Keratinocyte (primary cell): ENCODE data around the gene NTSR1. TPM values are rescaled to one million over a fixed set of nuclear protein-coding genes. Genes with fewer than 3 reads are reported as not detected.

Experiments
- DNase-seq: peaks from one replicate; pipeline ENCODE4 v3.0.0-alpha.2; 2011; ENCODE audit warnings: low read depth, missing footprints, low spot score
- FAIRE-seq: peaks from 2 replicates; lab custom pipeline; 2011; peaks lifted over from hg19 to GRCh38; lab: Jason Lieb, UNC
- H2AFZ ChIP-seq: 2 replicates; pipeline ENCODE4 v1.6.0; 2012; ENCODE audit warnings: low read length, control low read depth, inconsistent platforms; ENCODE audit not compliant: control insufficient read depth
- H3K27ac ChIP-seq: 2 replicates; pipeline ENCODE4 v1.5.1; 2011; ENCODE audit warnings: low read length; ENCODE audit not compliant: control insufficient read depth, insufficient read depth
- H3K27me3 ChIP-seq: 3 replicates; pipeline ENCODE4 v1.6.0; 2011; ENCODE audit warnings: low read length; ENCODE audit not compliant: control insufficient read depth, insufficient read depth; ENCODE audit errors: extremely low read depth
- H3K36me3 ChIP-seq, 2 experiments: 2 replicates in 1 of 2; 3 replicates in 1 of 2; pipeline ENCODE4 v1.5.1; 2011; ENCODE audit warnings: low read length in 2 of 2, mild to moderate bottlenecking in 1 of 2; ENCODE audit not compliant: control insufficient read depth in 2 of 2, insufficient read depth in 2 of 2; ENCODE audit errors: extremely low read depth in 1 of 2
- H3K4me1 ChIP-seq: 3 replicates; pipeline ENCODE4 v1.5.1; 2011; ENCODE audit warnings: low read length; ENCODE audit not compliant: control insufficient read depth, insufficient read depth; ENCODE audit errors: extremely low read depth
- H3K4me2 ChIP-seq: 3 replicates; pipeline ENCODE4 v1.6.0; 2011; ENCODE audit warnings: low read depth, low read length; ENCODE audit not compliant: control insufficient read depth, insufficient read depth; ENCODE audit errors: extremely low read depth
- H3K4me3 ChIP-seq, 3 experiments: fragments of 200-600 bp in 1 of 3; sonication (generic) in 1 of 3; 2 replicates in 2 of 3; 3 replicates in 1 of 3; pipeline ENCODE4 v1.5.1; 2011 to 2016; ENCODE audit warnings: low read length in 3 of 3, mild to moderate bottlenecking in 3 of 3, control low read depth in 2 of 3, inconsistent platforms in 1 of 3, low read depth in 1 of 3, mixed read lengths in 1 of 3, mixed run types in 1 of 3, moderate library complexity in 1 of 3; ENCODE audit not compliant: control insufficient read depth in 2 of 3, insufficient read depth in 2 of 3; ENCODE audit errors: extremely low read depth in 1 of 3
- H3K79me2 ChIP-seq: 2 replicates; pipeline ENCODE4 v1.6.0; 2012; ENCODE audit warnings: low read length; ENCODE audit not compliant: control insufficient read depth, insufficient read depth
- H3K9ac ChIP-seq: 3 replicates; pipeline ENCODE4 v1.6.0; 2011; ENCODE audit warnings: low read length; ENCODE audit not compliant: control insufficient read depth, insufficient read depth; ENCODE audit errors: extremely low read depth
- H3K9me1 ChIP-seq: 3 replicates; pipeline ENCODE4 v1.6.0; 2011; ENCODE audit warnings: low read length; ENCODE audit not compliant: control insufficient read depth, insufficient read depth; ENCODE audit errors: extremely low read depth
- H3K9me3 ChIP-seq: 2 replicates; pipeline ENCODE4 v1.5.1; 2012; ENCODE audit warnings: low read depth, low read length; ENCODE audit not compliant: control insufficient read depth
- H4K20me1 ChIP-seq: 3 replicates; pipeline ENCODE4 v1.6.0; 2011; ENCODE audit warnings: low read length; ENCODE audit not compliant: control insufficient read depth, insufficient read depth; ENCODE audit errors: extremely low read depth
- EZH2 ChIP-seq: IDR thresholded peaks from one replicate; pipeline ENCODE4 v1.6.1; 2012; ENCODE audit warnings: inconsistent platforms, mild to moderate bottlenecking, low read length, moderate library complexity
- dilution Hi-C: fragments of 300-500 bp; cut with MboI; formaldehyde crosslinking; loops from one replicate; pipeline ENCODE4 v1.7.0; 2020; ENCODE audit warnings: low sequenced_read_pairs; ENCODE audit not compliant: extremely low pct_ligation_motif_present
- polyA plus RNA-seq, 5 experiments: library from polyadenylated mRNA; depleted of rRNA in 3 of 5; stranded (reverse) in 3 of 5; stranded (forward) in 1 of 5; unstranded in 1 of 5; fragments of >200 nt; gene quantifications; 1 replicate in 1 of 5; 2 replicates in 3 of 5; 3 replicates in 1 of 5; pipeline versions ENCODE4 v1.2.1 to v1.2.3, GENCODE V29; 2011 to 2012; ENCODE audit warnings: missing spikeins in 2 of 5, low read depth in 1 of 5, low replicate concordance in 1 of 5
- TF ChIP-seq, protein P1 (sequence below), 3 experiments: IDR thresholded peaks in 1 of 3; conservative IDR thresholded peaks in 1 of 3; optimal IDR thresholded peaks in 1 of 3; 2 replicates in 2 of 3; 3 replicates in 1 of 3; pipeline versions ENCODE3 to v1.5.1; 2011; ENCODE audit warnings: low read length in 3 of 3, mild to moderate bottlenecking in 3 of 3, moderate library complexity in 2 of 3, control low read depth in 1 of 3, inconsistent platforms in 1 of 3; ENCODE audit not compliant: insufficient read depth in 2 of 3; ENCODE audit errors: extremely low read depth in 1 of 3

The NTSR1 gene
- polyA plus RNA-seq, 1 donor (not counting 4 experiments of a cell fraction or from before 2014, with no cell fraction given): 0.55 TPM

- H3K4me2 ChIP-seq: no peak overlapping the region
- H3K9me1 ChIP-seq: no peaks in the 10 kb centered on the region
- no peak overlapping the region for H3K4me3 ChIP-seq
- no peak overlapping the region for H2AFZ ChIP-seq
- no peaks in the 10 kb centered on the region for H3K79me2 ChIP-seq
- FAIRE-seq (no peak), DNase-seq (no peak)
- H3K27ac ChIP-seq: no peak overlapping the region
- dilution Hi-C loops: no loop called here
- H3K9me3 ChIP-seq: no peaks in the 10 kb centered on the region
- no peaks in the 10 kb centered on the region for H3K36me3 ChIP-seq
- TF ChIP-seq, protein P1, sequence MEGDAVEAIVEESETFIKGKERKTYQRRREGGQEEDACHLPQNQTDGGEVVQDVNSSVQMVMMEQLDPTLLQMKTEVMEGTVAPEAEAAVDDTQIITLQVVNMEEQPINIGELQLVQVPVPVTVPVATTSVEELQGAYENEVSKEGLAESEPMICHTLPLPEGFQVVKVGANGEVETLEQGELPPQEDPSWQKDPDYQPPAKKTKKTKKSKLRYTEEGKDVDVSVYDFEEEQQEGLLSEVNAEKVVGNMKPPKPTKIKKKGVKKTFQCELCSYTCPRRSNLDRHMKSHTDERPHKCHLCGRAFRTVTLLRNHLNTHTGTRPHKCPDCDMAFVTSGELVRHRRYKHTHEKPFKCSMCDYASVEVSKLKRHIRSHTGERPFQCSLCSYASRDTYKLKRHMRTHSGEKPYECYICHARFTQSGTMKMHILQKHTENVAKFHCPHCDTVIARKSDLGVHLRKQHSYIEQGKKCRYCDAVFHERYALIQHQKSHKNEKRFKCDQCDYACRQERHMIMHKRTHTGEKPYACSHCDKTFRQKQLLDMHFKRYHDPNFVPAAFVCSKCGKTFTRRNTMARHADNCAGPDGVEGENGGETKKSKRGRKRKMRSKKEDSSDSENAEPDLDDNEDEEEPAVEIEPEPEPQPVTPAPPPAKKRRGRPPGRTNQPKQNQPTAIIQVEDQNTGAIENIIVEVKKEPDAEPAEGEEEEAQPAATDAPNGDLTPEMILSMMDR (optimal IDR thresholded peaks at IDR 0.05 in 1 of 3, IDR thresholded peaks at IDR 0.05 in 1 of 3, conservative IDR thresholded peaks at IDR 0.05 in 1 of 3; ENCODE audit: extremely low read depth in 1 of 3, insufficient read depth in 2 of 3, low read length in 3 of 3): no peak
- no peak for TF ChIP-seq EZH2
- H3K9ac ChIP-seq: no peak overlapping the region
- H3K4me1 ChIP-seq: no peaks in the 10 kb centered on the region
- H4K20me1 ChIP-seq: no peaks in the 10 kb centered on the region
- peaks cover 26% of the 10 kb centered on the region for H3K27me3 ChIP-seq
These were observed 30.1 kb upstream of the NTSR1 start for GRCh38 chr20:62678553-62678952.

DNA sequence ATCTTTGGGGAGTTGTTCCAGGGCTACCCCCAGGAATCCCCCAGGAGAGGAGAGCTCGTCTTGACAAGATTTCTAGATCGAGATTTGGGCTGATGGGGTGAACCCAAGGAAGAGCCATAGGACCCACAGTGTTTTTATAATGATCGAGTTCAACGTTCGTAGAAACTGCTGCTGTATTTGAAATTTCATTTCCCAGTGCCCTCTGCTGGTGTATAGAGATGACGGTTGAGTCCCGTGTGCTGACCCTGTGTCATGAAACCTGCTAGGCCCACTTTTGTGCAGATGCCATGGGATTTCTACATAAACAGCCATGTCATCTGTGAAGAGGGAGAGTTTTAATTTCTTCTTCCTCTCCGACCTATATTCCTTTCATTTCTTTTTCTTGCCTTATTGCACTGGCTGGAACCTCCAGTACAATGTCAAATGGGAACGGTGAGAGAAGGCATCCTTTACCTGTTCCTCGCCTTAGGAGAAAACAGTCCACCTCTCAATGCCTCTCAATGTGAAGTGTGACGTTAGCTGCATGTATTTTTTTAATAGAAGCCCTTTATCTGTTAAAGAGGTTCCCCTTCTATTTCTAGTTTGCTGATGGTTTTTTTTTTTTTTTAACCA lies 28.6 kb upstream of the NTSR1 start:
- Histone ChIP-seq H3K4me2 (no peak overlapping the region), H3K27me3 (peaks cover 19% of the 10 kb centered on the region), H3K36me3 (no peaks in the 10 kb centered on the region), H3K9me1 (no peaks in the 10 kb centered on the region), H4K20me1 (no peaks in the 10 kb centered on the region), H3K79me2 (no peaks in the 10 kb centered on the region), H3K4me3 (no peak overlapping the region), H3K9ac (no peak overlapping the region), H3K27ac (no peak overlapping the region), H2AFZ (no peak overlapping the region), H3K9me3 (no peaks in the 10 kb centered on the region), H3K4me1 (no peaks in the 10 kb centered on the region)
- TF ChIP-seq, protein P1 (optimal IDR thresholded peaks at IDR 0.05 in 1 of 3, IDR thresholded peaks at IDR 0.05 in 1 of 3, conservative IDR thresholded peaks at IDR 0.05 in 1 of 3; ENCODE audit: extremely low read depth in 1 of 3, insufficient read depth in 2 of 3, low read length in 3 of 3): no peak
- TF ChIP-seq EZH2: no peak
- dilution Hi-C loops: no loop called here
- FAIRE-seq (no peak), DNase-seq (no peak)
